Measurements from ENCODE around the gene ZDHHC13.
"Not testable (repeated sequence)": the region's sequence is repeated elsewhere in the genome, so short reads cannot be mapped to it uniquely, and the experiment has no call there.

ZDHHC13 gene

DNA sequence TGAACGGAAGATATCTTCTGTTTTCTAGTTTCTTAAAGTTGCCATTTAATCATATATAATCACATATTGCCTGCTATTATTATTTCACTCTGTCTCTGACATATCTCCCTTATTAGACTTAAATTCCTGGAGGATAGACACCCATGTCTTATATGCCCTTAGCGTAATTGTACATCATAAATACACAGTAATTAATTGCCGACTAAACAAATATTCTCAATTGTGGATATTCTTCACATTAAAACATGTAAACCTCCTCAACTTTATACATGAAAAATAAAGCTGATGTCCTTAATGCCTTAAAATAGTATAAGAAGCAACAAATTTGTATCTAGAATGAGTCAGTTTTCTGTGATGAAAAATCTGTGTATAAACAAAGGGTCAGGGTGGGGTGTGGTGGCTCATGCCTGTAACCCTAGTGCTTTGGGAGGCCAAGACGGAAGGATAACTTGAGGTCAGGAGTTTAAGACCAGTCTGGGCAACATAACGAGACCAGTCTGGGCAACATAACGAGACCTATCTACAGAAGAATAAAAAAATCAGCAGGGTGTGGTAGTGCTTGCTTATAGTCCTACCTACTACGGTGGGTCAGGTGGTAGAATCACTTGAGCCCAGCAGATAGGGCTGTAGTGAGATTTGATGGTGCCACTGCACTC lies 6.1 kb downstream of the ZDHHC13 start:
- no peaks in the 10 kb centered on the region for H3K27me3 Mint-ChIP-seq
- no peak overlapping the region for H3K4me3 Mint-ChIP-seq
- no peak overlapping the region for H3K27ac Mint-ChIP-seq
- H3K36me3 Mint-ChIP-seq, result peaks cover 58% of the 10 kb centered on the region
- H3K9me3 Mint-ChIP-seq, result peaks cover 2% of the 10 kb centered on the region
- H3K4me1 Mint-ChIP-seq, result peaks cover 59% of the 10 kb centered on the region
- no peak for ATAC-seq

DNA sequence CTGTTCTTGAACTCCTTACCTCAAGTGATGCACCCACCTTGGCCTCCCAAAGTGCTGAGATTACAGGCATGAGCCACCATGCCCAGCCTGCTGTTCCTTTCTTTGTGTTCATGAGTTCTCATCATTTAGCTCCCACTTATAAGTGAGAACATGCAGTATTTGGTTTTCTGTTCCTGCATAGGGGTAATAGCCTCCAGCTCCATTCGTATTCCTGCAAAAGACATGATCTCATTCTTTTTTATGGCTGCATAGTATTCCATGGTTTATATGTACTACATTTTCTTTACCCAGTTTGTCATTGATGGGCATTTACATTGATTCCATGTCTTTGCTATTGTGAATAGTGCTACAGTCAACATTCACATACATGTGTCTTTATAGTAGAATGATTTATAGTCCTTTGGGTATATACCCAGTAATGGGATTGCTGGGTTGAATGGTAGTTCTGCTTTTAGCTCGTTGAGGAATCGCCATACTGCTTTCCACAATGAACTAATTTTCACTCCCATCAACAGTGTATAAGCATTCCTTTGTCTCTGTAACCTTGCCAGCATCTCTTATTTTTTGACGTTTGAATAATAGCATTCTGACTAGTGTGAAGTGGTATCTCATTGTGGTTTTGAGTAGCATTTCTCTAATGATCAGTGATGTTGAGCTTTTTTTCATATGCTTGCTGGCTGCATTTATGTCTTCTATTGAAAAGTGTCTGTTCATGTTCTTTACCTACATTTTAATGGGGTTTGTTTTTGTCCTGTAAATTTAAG lies 9.8 kb downstream of the ZDHHC13 start:
- not testable (repeated sequence) for H3K9me3 Mint-ChIP-seq, H3K4me3 Mint-ChIP-seq, H3K27me3 Mint-ChIP-seq, ATAC-seq, H3K27ac Mint-ChIP-seq
- Mint-ChIP-seq H3K36me3 (peaks cover 82% of the 10 kb centered on the region), H3K4me1 (peaks cover 25% of the 10 kb centered on the region)

DNA sequence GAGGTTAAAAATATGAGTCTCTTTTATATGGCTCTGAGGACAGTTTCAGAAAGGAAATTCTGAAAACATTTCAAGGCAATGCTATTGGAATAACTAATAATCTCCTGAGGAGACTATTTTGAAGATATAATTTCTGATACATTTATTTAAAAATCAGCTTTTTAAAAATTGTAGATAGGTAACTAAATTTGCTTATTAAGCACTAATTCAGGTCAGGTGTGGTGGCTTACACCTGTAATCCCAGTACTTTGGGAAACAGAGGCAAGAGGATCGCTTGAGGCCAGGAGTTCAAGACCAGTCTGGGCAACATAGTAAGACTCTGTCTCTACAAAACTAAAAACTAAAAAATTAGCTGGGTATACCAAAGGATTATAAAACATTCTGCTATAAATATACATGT lies 17.0 kb downstream of the ZDHHC13 start:
- Mint-ChIP-seq H3K27ac (no peak overlapping the region), H3K36me3 (peaks cover 51% of the 10 kb centered on the region), H3K4me3 (no peak overlapping the region), H3K9me3 (peaks cover 10% of the 10 kb centered on the region), H3K4me1 (no peaks in the 10 kb centered on the region), H3K27me3 (no peaks in the 10 kb centered on the region)
- ATAC-seq, result no peak

DNA sequence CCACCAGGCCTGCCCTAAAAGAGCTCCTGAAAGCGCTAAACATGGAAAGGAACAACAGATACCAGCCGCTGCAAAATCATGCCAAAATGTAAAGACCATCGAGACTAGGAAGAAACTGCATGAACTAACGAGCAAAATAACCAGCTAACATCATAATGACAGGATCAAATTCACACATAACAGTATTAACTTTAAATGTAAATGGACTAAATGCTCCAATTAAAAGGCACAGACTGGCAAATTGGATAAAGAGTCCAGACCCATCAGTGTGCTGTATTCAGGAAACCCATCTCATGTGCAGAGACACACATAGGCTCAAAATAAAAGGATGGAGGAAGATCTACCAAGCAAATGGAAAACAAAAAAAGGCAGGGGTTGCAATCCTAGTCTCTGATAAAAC lies 19.9 kb downstream of the ZDHHC13 start:
- not testable (repeated sequence) for H3K4me3 Mint-ChIP-seq

DNA sequence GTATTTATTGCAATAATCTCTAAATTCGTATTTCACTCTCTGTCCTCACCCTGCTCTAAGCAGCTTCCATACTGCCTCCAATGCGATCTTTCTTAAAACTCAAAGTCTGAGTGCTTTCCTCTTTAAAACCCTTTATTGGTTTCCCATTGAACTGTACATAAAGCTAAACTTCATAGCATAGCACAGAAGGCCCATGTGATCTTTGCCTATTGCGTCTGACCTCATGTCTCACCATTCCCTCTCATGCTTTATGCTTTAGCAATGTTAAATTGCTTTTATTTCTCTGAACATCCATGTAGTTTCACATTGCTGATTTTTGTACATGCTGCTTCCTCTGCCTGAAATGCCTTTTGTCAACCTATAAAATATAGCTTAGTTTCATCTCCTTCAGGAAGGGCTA lies 28.4 kb downstream of the ZDHHC13 start:
- no peak overlapping the region for H3K27ac Mint-ChIP-seq
- H3K36me3 Mint-ChIP-seq, result peaks cover 24% of the 10 kb centered on the region
- ATAC-seq, result no peak

More for the DNA sequence above, 19.9 kb downstream of the ZDHHC13 start:
- H3K27ac Mint-ChIP-seq, ATAC-seq, H3K27me3 Mint-ChIP-seq, H3K9me3 Mint-ChIP-seq, H3K4me1 Mint-ChIP-seq: not testable (repeated sequence)
- peaks cover 24% of the 10 kb centered on the region for H3K36me3 Mint-ChIP-seq

DNA sequence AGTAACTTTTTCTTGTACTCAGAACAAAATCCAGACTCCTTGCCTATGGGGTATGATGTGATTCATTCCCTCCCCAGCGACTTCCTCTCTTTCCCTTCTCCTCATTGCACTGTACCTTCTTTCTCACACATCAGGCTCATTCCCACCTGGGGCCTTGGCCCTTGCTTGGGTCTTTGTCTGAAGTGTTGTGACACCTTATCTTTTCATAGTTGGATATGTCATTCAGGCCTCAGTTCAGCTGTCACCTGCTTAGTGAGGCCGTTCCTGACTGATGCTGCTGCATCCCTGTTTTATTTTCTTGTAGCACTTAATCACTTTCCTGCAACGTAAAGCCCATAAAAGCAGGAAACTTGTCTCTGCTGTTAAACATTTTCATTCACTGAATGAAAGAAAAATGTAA lies 39.9 kb downstream of the ZDHHC13 start:
- Mint-ChIP-seq H3K36me3 (peaks cover 56% of the 10 kb centered on the region), H3K27me3 (no peaks in the 10 kb centered on the region), H3K4me1 (no peaks in the 10 kb centered on the region), H3K27ac (peak overlapping the region; percentile 4), H3K4me3 (no peak overlapping the region), H3K9me3 (no peaks in the 10 kb centered on the region)
- no peak for ATAC-seq

More for the DNA sequence above, 28.4 kb downstream of the ZDHHC13 start:
- Mint-ChIP-seq H3K4me1 (no peaks in the 10 kb centered on the region), H3K4me3 (no peak overlapping the region), H3K27me3 (no peaks in the 10 kb centered on the region), H3K9me3 (no peaks in the 10 kb centered on the region)

DNA sequence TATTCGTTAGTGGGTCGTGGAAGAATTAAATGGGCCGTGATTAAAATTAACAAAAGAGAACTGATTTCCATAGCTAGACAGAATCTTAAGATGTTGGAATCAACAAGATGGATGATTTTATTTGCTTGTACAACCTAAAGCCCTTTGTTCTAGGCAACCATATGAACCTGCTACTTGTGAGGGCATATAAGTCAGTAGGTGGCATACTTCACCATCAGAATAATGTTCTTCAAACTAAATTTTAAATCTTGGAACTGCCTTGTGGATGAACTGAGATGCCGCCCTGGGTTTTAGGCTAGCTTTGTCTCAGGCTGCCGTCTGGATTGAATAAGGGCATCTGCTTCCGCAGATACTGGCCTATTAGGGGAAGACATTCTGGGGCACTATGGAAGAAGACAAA lies 43.9 kb downstream of the ZDHHC13 start:
- H3K4me3 Mint-ChIP-seq, result no peak overlapping the region
- H3K27ac Mint-ChIP-seq, result no peak overlapping the region
- H3K9me3 Mint-ChIP-seq, result no peaks in the 10 kb centered on the region
- no peaks in the 10 kb centered on the region for H3K27me3 Mint-ChIP-seq
- H3K36me3 Mint-ChIP-seq, result peaks cover 73% of the 10 kb centered on the region
- no peak for ATAC-seq
- H3K4me1 Mint-ChIP-seq, result no peaks in the 10 kb centered on the region

DNA sequence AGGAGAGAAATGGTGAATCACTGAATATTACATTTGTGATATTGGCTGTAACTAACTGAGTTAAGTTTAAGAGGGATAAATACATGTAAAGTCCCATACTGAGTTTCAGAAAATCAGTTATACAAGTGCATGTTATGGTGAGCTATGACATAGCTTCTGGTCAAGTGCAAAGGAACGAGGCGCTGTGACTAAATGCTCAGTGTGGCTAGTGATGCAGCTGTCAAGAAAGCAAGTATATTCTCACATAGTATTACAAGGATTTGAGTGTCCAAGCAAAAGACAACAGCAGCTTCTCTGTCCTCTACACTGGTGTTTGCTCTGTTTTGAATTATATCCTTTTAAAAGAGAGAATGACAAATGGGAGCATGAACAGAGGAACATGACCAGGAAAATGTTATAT lies 44.7 kb downstream of the ZDHHC13 start:
- H3K4me3 Mint-ChIP-seq, result no peak overlapping the region
- H3K4me1 Mint-ChIP-seq, result no peaks in the 10 kb centered on the region
- no peak overlapping the region for H3K27ac Mint-ChIP-seq
- ATAC-seq, result no peak
- H3K9me3 Mint-ChIP-seq, result no peaks in the 10 kb centered on the region
- H3K36me3 Mint-ChIP-seq, result peaks cover 73% of the 10 kb centered on the region
- H3K27me3 Mint-ChIP-seq, result no peaks in the 10 kb centered on the region

DNA sequence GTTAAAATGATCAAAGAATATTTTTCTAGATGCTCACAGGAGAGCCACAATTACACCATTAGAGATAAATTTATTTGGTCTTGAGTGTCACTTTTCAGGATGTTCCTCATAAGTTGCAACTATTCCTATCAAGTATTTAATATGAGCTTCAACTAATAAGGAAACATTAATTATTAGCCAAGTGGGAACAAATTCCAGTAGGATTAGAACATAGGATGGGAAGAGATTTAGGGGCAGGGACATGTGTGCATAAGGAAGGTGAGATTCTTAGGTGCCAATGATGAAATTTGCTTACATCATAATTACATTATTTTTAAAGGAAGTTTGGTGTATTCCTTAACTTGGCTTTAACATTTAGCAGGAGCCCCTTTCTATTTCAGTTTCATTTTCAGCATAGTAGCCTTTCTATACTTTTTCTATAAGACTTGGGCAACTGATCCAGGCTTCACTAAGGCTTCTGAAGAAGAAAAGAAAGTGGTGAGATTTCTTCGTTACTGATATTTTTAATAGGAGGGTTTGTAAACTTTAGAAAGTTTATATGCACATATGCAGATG lies 46.1 kb downstream of the ZDHHC13 start:
- H3K4me3 Mint-ChIP-seq, result no peak overlapping the region
- no peaks in the 10 kb centered on the region for H3K9me3 Mint-ChIP-seq
- H3K36me3 Mint-ChIP-seq, result peaks cover 78% of the 10 kb centered on the region
- no peaks in the 10 kb centered on the region for H3K4me1 Mint-ChIP-seq
- no peak overlapping the region for H3K27ac Mint-ChIP-seq
- no peak for ATAC-seq
- no peaks in the 10 kb centered on the region for H3K27me3 Mint-ChIP-seq

DNA sequence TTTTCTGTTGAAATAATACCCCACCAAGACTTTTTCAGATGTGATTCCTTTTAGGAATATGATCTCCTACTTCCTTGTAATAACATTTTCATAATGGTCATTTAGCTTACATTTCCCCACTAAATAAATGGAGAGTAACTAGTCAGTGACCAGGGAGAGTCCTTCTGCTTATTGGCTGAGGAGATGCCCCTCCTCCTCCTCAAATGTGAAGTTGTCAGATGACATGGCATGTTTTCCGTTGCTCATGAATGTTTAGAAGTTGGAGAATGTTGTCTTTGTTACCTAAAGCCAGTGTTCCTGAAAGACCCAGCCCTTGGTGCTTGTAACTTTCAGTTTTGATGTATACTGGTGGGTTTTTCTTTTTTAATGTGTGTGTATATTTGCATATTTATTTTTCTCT lies 46.6 kb downstream of the ZDHHC13 start:
- Mint-ChIP-seq H3K4me3 (no peak overlapping the region), H3K36me3 (peaks cover 84% of the 10 kb centered on the region), H3K27me3 (no peaks in the 10 kb centered on the region), H3K9me3 (no peaks in the 10 kb centered on the region), H3K27ac (no peak overlapping the region), H3K4me1 (no peaks in the 10 kb centered on the region)
- no peak for ATAC-seq

DNA sequence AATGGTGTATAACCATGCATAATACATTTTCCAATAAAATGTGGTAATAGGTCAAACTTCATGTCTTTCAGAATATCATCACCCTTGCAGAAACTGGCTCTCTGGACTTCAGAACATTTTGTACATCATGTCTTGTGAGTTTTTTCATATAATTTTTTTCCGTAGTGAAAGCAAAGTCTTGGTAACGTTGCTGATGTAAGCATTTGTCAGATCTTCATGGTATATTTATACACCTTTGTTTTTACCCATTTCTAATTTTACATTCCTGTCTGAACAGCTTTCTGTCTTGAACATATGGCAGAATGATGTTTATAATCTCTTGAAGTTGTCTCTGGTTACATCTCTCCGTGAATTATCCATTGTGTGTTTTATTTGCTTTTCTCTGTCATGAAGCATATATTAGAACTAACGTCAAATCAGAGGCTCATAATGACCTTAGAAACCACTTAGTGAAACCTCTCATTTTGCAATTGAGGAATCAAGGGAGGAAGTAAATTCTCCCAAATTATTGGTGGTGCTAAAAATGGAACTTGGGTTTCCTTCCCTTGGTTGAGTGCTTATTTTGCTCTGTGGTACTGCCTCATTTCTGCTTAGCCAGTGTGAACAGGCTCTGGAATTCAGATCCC lies 47.4 kb downstream of the ZDHHC13 start:
- Mint-ChIP-seq H3K36me3 (peaks cover 85% of the 10 kb centered on the region), H3K27ac (no peak overlapping the region)

DNA sequence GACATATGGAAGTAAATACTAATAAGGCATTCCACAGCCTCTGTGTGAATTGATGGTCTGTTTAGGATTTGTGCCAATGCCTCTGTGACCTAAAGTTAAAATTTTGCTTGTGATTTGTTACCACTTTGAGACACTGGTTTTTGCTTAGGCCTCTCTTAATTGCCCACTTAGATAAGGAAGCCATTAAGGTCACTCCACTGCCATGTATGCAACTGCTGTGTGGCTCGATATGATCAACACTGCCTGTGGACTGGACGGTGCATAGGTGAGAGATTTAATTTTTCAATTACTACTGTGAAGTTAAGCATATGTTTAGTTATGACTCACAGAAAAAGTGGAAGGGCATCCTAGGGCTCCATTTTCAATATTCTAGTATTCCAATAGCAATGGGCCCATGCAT lies 47.9 kb downstream of the ZDHHC13 start:
- Mint-ChIP-seq H3K27ac (no peak overlapping the region), H3K27me3 (no peaks in the 10 kb centered on the region), H3K4me3 (no peak overlapping the region), H3K9me3 (no peaks in the 10 kb centered on the region), H3K4me1 (no peaks in the 10 kb centered on the region), H3K36me3 (peaks cover 85% of the 10 kb centered on the region)
- no peak for ATAC-seq

More for the DNA sequence above, 47.4 kb downstream of the ZDHHC13 start:
- Mint-ChIP-seq H3K27me3 (no peaks in the 10 kb centered on the region), H3K4me3 (no peak overlapping the region), H3K9me3 (no peaks in the 10 kb centered on the region), H3K4me1 (no peaks in the 10 kb centered on the region)
- no peak for ATAC-seq

DNA sequence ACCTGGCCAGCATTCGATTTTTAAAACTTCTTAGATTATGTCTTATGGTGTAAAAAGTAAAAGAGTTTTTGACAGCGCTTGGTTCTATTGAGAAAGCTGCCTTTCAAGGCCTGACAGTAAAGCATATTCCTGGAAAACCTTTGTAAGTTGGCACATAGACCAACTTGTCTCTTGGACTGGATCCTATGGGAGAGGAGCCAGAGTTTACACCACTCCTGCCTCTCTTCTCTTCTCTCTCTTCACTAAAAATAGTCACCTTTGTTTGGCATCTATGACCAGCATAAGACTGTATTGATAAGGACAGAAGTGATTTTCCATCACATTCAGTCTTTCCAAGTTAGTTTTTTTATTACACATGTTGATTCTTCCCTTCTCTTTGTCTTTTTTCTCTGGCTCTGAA lies 51.1 kb downstream of the ZDHHC13 start:
- peaks cover 83% of the 10 kb centered on the region for H3K36me3 Mint-ChIP-seq
- H3K27ac Mint-ChIP-seq, result no peak overlapping the region
- H3K9me3 Mint-ChIP-seq, result no peaks in the 10 kb centered on the region
- no peak overlapping the region for H3K4me3 Mint-ChIP-seq
- peaks cover under 1% of the 10 kb centered on the region for H3K4me1 Mint-ChIP-seq
- no peak for ATAC-seq
- H3K27me3 Mint-ChIP-seq, result no peaks in the 10 kb centered on the region

DNA sequence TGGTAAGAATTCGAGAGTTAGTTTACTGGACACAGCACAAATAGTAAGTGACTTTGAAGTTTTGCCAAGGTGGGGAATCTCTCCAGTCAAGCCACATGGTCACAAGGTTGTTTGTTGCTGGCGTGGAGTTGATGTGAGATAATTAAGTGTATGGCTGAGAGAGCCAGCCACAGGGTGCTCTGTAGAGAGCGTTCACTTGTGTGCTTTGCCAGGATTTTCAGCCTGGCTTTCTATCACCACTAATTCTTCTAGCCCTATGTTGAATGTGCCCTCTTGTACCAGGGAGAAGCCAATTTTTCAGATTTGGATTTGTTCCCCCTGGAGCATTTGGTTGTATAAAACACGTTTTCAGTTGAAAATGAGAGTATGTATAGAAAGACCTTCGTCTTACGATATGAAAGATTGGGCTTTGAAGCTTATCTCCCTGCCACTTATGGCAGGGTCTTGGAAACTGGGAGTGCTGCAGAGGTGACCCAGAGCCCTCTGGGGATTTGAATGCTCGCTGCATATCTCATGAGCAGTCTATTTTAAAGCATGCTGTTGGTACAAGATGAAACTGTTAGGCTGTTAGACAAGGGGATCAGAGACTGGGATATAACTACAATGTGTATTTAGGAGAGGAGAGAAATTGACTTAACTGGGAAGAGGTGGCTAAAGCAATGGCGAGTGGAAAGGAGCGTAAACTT lies 56.2 kb downstream of the ZDHHC13 start:
- H3K9me3 Mint-ChIP-seq, result peaks cover 2% of the 10 kb centered on the region
- H3K27ac Mint-ChIP-seq, result no peak overlapping the region
- peaks cover 28% of the 10 kb centered on the region for H3K4me1 Mint-ChIP-seq
- no peak for ATAC-seq
- H3K27me3 Mint-ChIP-seq, result no peaks in the 10 kb centered on the region
- no peak overlapping the region for H3K4me3 Mint-ChIP-seq
- peaks cover 69% of the 10 kb centered on the region for H3K36me3 Mint-ChIP-seq

DNA sequence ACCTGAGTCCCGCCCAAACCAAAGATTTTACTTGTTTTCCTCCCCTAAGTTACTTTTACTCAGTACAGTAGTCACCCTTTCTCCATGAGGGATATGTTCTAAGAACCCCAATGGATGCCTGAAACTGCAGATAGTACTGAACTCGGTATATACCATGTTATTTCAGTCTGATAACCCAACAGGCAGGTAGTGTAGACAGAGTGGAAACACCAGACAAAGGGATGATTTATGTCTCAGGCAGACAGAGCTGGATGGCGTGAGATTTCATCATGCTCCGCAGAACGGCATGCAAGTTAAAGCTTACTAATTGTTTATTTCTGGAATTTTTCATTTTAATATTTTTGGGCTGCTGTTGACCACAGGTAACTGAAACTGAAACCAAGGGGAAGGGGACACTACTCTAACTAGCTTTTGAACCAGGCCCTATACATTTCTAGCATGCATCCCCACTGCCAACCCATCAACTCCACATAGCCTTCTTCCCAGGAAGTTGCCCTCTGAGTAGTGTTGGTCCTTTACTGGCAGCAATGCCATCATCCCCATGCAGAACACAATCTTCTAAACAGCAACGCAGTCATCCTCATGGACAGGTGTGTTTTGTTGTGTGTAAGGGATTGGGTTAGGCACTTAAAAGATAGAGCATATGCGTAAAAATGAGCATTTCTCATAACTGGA lies 57.1 kb downstream of the ZDHHC13 start:
- ATAC-seq, result no peak
- Mint-ChIP-seq H3K36me3 (peaks cover 66% of the 10 kb centered on the region), H3K27me3 (no peaks in the 10 kb centered on the region), H3K27ac (peak overlapping the region; percentile 71), H3K4me3 (no peak overlapping the region), H3K9me3 (peaks cover 5% of the 10 kb centered on the region), H3K4me1 (peaks cover 28% of the 10 kb centered on the region)
